ENCODE results near the gene GLT8D1.
"Not testable (repeated sequence)": the region's sequence is repeated elsewhere in the genome, so short reads cannot be mapped to it uniquely, and the experiment has no call there.

The GLT8D1 gene

GRCh38 chr3:52681596-52681995, 24.0 kb downstream of the GLT8D1 start:
- DNase-seq (ENCODE audit: low read depth, low spot score): no peak

GRCh38 chr3:52679811-52680210, 25.8 kb downstream of the GLT8D1 start:
- DNase-seq (ENCODE audit: low read depth, low spot score): no peak

- no peak for DNase-seq (ENCODE audit: low read depth, low spot score)
Observed at GRCh38 chr3:52679199-52679538, 26.4 kb downstream of the GLT8D1 start.

GRCh38 chr3:52678265-52679198, 27.1 kb downstream of the GLT8D1 start:
- DNase-seq (ENCODE audit: low read depth, low spot score): no peak

- DNase-seq (ENCODE audit: low read depth, low spot score): not testable (repeated sequence)
Observed at GRCh38 chr3:52676201-52676600, 29.4 kb downstream of the GLT8D1 start.

- no peak for DNase-seq (ENCODE audit: low read depth, low spot score)
Observed at GRCh38 chr3:52671676-52672075, 33.9 kb downstream of the GLT8D1 start.

GRCh38 chr3:52670621-52671521, 34.7 kb downstream of the GLT8D1 start:
- no peak for DNase-seq (ENCODE audit: low read depth, low spot score)

GRCh38 chr3:52663098-52663497, 42.5 kb downstream of the GLT8D1 start:
- DNase-seq (ENCODE audit: low read depth, low spot score): no peak

GRCh38 chr3:52660046-52660445, 45.5 kb downstream of the GLT8D1 start:
- DNase-seq (ENCODE audit: low read depth, low spot score): no peak

GRCh38 chr3:52655895-52656294, 49.7 kb downstream of the GLT8D1 start:
- DNase-seq (ENCODE audit: low read depth, low spot score): no peak

GRCh38 chr3:52651592-52651991, 54.0 kb downstream of the GLT8D1 start:
- DNase-seq (ENCODE audit: low read depth, low spot score): no peak

GRCh38 chr3:52650439-52650838, 55.2 kb downstream of the GLT8D1 start:
- no peak for DNase-seq (ENCODE audit: low read depth, low spot score)

GRCh38 chr3:52649461-52650210, 56.0 kb downstream of the GLT8D1 start:
- no peak for DNase-seq (ENCODE audit: low read depth, low spot score)

GRCh38 chr3:52645549-52645948, 60.0 kb downstream of the GLT8D1 start:
- DNase-seq (ENCODE audit: low read depth, low spot score): no peak

All from activated naive CD8-positive, alpha-beta T cell treated with anti-CD3 and anti-CD28 coated beads, Interleukin-2, amount 50 U/mL, for 16 hours (primary cell).